Fibroblast of lung (primary cell): ENCODE results near the gene ZNF808.

Experiments used
- CTCF ChIP-seq, 2 donors: IDR thresholded peaks in 1 of 2; conservative IDR thresholded peaks in 1 of 2; 1 replicate in 1 of 2; 2 replicates in 1 of 2; pipeline ENCODE4 v1.5.1; 2011 to 2012; ENCODE audit warnings: low read length in 2 of 2, control low read depth in 1 of 2, inconsistent platforms in 1 of 2, low read depth in 1 of 2, mild to moderate bottlenecking in 1 of 2
- EZH2 ChIP-seq: IDR thresholded peaks from 2 replicates; pipeline ENCODE4 v1.5.1; 2012; ENCODE audit warnings: low read length, control low read depth, mild to moderate bottlenecking; ENCODE audit errors: missing control alignments

- no peak for TF ChIP-seq CTCF (conservative IDR thresholded peaks at IDR 0.05 in 1 of 2, IDR thresholded peaks at IDR 0.05 in 1 of 2; ENCODE audit: low read depth in 1 of 2, low read length in 2 of 2)
- no peak for TF ChIP-seq EZH2
Measured at GRCh38 chr19:52520013-52520412, 7.5 kb upstream of the ZNF808 start.
